ENCODE data around the gene KCNJ6. TPM values are rescaled to one million over a fixed set of nuclear protein-coding genes. Genes with fewer than 3 reads are reported as not detected.

KCNJ6 gene
- total RNA-seq, 1 experiment from 2014 or later, result 1.2 TPM

DNA sequence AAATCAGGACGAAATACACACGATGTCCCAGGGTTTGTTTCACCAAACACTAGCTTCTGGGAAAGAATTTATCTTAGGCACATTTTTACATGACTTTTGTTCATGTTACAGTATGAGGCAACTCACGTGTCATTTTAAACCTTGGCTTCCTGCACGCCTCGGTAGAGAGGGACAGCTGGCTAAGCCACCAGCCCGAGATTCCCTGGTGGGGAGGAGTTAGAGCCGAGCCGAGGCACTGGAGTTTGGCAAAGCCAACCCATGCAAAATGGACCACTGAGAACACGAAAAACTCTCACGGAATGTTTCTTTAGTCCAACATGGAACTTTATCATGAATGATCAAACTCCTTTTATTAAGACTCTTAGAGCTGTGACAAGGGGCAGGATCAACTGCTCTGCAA is 309.7 kb downstream of the KCNJ6 start:
- no peak overlapping the region for H2BK5ac ChIP-seq (ENCODE audit: insufficient read length, low read length)
- no peak overlapping the region for H2BK20ac ChIP-seq (ENCODE audit: low read depth, low read length, poor library complexity, severe bottlenecking)
- H3K56ac ChIP-seq (ENCODE audit: insufficient read length, low read depth, low read length), result no peak overlapping the region
- H4K20me1 ChIP-seq (ENCODE audit: control insufficient read depth, insufficient read depth, insufficient read length), result no peaks in the 10 kb centered on the region
- no peak overlapping the region for H3K9ac ChIP-seq (ENCODE audit: extremely low read depth, insufficient read length, low read length)
- H3K18ac ChIP-seq (ENCODE audit: insufficient read length, low read depth, low read length), result no peak overlapping the region
- H3T11ph ChIP-seq (ENCODE audit: low read length), result no peak overlapping the region
- H3K9me3 ChIP-seq (ENCODE audit: control insufficient read depth, low read depth, low read length), result no peaks in the 10 kb centered on the region
- H2AFZ ChIP-seq (ENCODE audit: low read length), result no peak overlapping the region
- no peak overlapping the region for H3K27ac ChIP-seq (ENCODE audit: insufficient read length, low read depth, low read length)
- H3K79me2 ChIP-seq (ENCODE audit: insufficient read depth, low read length), result no peaks in the 10 kb centered on the region
- H3K4me1 ChIP-seq (ENCODE audit: insufficient read depth, low read length), result no peaks in the 10 kb centered on the region
- H3K36me3 Mint-ChIP-seq (ENCODE audit: insufficient read depth in 1 of 3, low read depth in 3 of 3), result peaks cover 0 to 7% (median 1%) of the 10 kb centered on the region in 3 experiments; a peak in 1 of 7 replicates
- H3K27me3 Mint-ChIP-seq (ENCODE audit: low read depth), result peaks cover 1% of the 10 kb centered on the region; the same call in 1 of the 2 replicates
- no peak overlapping the region for H3K23ac ChIP-seq (ENCODE audit: insufficient read length, low read depth, low read length)
- H2BK120ac ChIP-seq (ENCODE audit: low read depth, low read length, poor library complexity, severe bottlenecking), result no peak overlapping the region
- H4K8ac ChIP-seq (replicated peaks; ENCODE audit: insufficient read length, low read depth, low read length), result no peak overlapping the region
- H3K4me2 ChIP-seq (ENCODE audit: insufficient read depth, insufficient read length, low read length), result no peak overlapping the region
- no peak for DNase-seq
- no peak overlapping the region for H3K4ac ChIP-seq (ENCODE audit: low read depth, low read length)
- H2AK5ac ChIP-seq (ENCODE audit: insufficient read length, low read length), result no peak overlapping the region
- H3K14ac ChIP-seq (ENCODE audit: insufficient read depth, low read length), result no peak overlapping the region
- H4K5ac ChIP-seq (ENCODE audit: insufficient read length, low read depth, low read length), result no peak overlapping the region
- H3K4me1 Mint-ChIP-seq, result no peaks in the 10 kb centered on the region
- H3K79me1 ChIP-seq (ENCODE audit: insufficient read depth, low read depth, low read length, poor library complexity, severe bottlenecking), result no peaks in the 10 kb centered on the region
- no peak overlapping the region for H3K4me3 Mint-ChIP-seq
- no peak overlapping the region for H2BK12ac ChIP-seq (ENCODE audit: insufficient read length, low read depth, low read length)
- H3K9me3 Mint-ChIP-seq, result peaks cover 8% of the 10 kb centered on the region in 2 experiments; a peak in 4 of 5 replicates
- H3K27me3 ChIP-seq (ENCODE audit: insufficient read depth, low read length), result no peaks in the 10 kb centered on the region
- no peak overlapping the region for H4K91ac ChIP-seq (ENCODE audit: insufficient read length, low read depth, low read length)
- TF ChIP-seq, protein P1, sequence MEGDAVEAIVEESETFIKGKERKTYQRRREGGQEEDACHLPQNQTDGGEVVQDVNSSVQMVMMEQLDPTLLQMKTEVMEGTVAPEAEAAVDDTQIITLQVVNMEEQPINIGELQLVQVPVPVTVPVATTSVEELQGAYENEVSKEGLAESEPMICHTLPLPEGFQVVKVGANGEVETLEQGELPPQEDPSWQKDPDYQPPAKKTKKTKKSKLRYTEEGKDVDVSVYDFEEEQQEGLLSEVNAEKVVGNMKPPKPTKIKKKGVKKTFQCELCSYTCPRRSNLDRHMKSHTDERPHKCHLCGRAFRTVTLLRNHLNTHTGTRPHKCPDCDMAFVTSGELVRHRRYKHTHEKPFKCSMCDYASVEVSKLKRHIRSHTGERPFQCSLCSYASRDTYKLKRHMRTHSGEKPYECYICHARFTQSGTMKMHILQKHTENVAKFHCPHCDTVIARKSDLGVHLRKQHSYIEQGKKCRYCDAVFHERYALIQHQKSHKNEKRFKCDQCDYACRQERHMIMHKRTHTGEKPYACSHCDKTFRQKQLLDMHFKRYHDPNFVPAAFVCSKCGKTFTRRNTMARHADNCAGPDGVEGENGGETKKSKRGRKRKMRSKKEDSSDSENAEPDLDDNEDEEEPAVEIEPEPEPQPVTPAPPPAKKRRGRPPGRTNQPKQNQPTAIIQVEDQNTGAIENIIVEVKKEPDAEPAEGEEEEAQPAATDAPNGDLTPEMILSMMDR (conservative IDR thresholded peaks at IDR 0.05), result no peak
- no CpG with 5 or more reads among the region's 10 CpGs for WGBS (ENCODE audit: extremely low coverage, insufficient read length, low lambda C conversion rate)
- H3K27ac Mint-ChIP-seq, result no peak overlapping the region
- no peak overlapping the region for H2BK15ac ChIP-seq (ENCODE audit: low read depth, low read length)
- no peaks in the 10 kb centered on the region for H3K23me2 ChIP-seq (ENCODE audit: insufficient read length, low read depth, low read length, poor library complexity, severe bottlenecking)

All from H9 (cell line).